Stimulated activated naive CD8-positive, alpha-beta T cell treated with anti-CD3 and anti-CD28 coated beads, Interleukin-15, Interleukin-2, amounts not matched to agents 100 ng/mL and 50 ng/mL, for 24 hours (primary cell): ENCODE data around the gene CYP21A2.

Source experiments
- H3K27ac Mint-ChIP-seq: one replicate; pipeline ENCODE4 v1.8.0; 2021; ENCODE audit warnings: mild to moderate bottlenecking, mixed read lengths
- H3K27me3 Mint-ChIP-seq: one replicate; pipeline ENCODE4 v1.8.0; 2021; ENCODE audit warnings: mixed read lengths
- H3K36me3 Mint-ChIP-seq: one replicate; pipeline ENCODE4 v1.8.0; 2021; ENCODE audit warnings: low read depth, mixed read lengths
- H3K4me1 Mint-ChIP-seq: one replicate; pipeline ENCODE4 v1.8.0; 2021; ENCODE audit warnings: low read depth, mixed read lengths
- H3K4me3 Mint-ChIP-seq: one replicate; pipeline ENCODE4 v1.8.0; 2021; ENCODE audit warnings: mild to moderate bottlenecking, mixed read lengths
- H3K9me3 Mint-ChIP-seq: one replicate; pipeline ENCODE4 v1.8.0; 2021; ENCODE audit warnings: mixed read lengths

CYP21A2 gene

DNA sequence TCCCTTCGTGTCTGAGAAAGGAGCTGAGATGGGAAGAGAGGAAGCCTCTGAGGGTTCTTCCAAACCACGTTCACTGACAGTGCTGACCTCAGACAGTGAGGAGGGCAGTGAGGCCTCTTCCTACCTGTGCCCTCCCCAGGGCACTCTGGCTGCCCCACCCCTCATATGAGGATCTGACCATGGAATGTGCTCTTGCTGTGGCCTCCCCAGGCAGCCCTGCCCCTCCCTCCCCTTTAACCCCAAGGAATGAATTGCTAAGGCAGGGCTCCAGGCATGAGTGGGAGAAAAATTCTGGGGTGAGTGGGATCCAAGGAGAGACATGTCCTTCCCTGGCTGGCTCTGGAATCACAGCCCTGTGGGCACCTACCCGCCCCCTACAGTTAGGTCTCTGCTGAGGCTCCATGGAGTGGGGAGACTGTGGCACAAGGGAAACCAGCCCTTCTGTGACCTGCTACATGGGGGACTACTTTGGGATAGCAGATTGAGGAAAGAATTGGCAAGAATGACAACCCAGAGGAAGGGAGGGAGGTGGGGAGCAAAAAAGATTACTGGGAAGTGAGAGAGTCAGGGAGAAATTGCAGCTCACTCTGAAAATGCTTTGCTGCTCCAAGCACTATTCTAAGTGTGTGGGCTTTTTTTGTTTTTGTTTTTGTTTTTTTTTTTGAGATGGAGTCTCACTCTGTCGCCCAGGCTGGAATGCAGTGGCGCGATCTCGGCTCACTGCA is 41.5 kb downstream of the CYP21A2 start:
- no peaks in the 10 kb centered on the region for H3K9me3 Mint-ChIP-seq
- no peak overlapping the region for H3K4me3 Mint-ChIP-seq
- no peak overlapping the region for H3K27ac Mint-ChIP-seq
- H3K4me1 Mint-ChIP-seq: no peaks in the 10 kb centered on the region
- peaks cover 21% of the 10 kb centered on the region for H3K27me3 Mint-ChIP-seq
- H3K36me3 Mint-ChIP-seq: no peaks in the 10 kb centered on the region

DNA sequence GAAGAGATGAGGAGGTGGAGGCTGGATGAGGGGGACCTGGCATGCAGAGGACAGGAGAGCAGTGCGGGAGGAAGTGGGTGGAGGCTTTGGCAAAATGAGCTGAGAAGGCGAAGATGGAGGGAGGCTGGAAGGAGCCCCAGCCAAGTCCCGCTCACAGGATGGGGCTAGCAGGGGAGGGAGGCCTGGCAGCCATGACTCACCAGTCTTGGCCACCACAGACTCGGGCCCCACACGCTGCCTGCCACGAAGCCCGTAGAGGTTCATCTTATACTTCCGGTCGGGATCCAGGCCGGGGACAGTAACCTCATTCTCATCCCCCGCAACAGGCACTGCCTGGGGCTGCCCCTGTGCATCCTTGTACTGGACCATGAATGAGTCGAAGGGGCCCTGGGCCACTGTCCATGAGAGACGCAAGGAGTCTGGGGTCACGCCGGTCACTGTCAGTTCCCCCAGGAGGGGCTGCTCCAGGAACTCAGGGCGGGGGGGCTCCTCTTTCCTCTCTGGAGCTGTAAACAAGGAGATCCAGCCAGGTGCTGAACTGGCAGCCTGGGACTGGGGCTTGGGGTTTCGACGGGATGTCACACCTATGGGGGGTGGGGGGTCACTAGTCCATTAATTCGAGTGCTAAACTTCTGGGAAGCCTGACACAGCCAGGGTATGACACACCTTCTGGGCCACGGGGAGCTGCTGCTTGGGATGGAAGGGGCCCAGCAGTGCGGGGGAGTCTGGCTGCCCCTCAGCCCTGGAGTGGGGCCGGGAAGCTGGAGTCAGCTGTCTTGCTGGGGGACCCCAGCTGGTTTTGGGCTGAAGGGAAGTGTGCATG is 43.2 kb downstream of the CYP21A2 start:
- H3K36me3 Mint-ChIP-seq: no peaks in the 10 kb centered on the region
- H3K4me3 Mint-ChIP-seq: no peak overlapping the region
- H3K27ac Mint-ChIP-seq: no peak overlapping the region
- H3K27me3 Mint-ChIP-seq: peaks cover 34% of the 10 kb centered on the region
- no peaks in the 10 kb centered on the region for H3K9me3 Mint-ChIP-seq
- H3K4me1 Mint-ChIP-seq: peaks cover 5% of the 10 kb centered on the region

DNA sequence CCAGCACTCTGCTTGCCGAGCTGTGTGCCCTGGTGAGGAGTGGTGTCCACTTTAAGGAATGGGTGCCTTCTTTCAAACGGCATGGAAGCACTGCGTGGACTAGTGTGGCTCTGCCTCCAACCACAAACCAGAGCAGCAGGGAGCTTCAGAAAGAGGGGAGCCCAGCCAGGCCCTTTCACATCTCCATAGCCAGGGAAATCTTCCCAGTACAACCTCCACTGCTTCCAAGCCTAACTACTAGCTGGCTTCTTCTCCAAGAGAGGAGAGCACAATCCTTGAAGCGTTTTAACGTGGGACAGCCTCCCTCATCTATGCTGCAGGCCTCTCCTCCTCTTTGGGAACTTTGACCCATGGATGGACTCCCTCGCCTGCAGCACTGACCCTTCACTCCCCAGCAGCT is 44.3 kb downstream of the CYP21A2 start:
- peaks cover 41% of the 10 kb centered on the region for H3K27me3 Mint-ChIP-seq
- peaks cover 13% of the 10 kb centered on the region for H3K4me1 Mint-ChIP-seq
- no peaks in the 10 kb centered on the region for H3K9me3 Mint-ChIP-seq
- no peak overlapping the region for H3K27ac Mint-ChIP-seq
- no peak overlapping the region for H3K4me3 Mint-ChIP-seq
- no peaks in the 10 kb centered on the region for H3K36me3 Mint-ChIP-seq

DNA sequence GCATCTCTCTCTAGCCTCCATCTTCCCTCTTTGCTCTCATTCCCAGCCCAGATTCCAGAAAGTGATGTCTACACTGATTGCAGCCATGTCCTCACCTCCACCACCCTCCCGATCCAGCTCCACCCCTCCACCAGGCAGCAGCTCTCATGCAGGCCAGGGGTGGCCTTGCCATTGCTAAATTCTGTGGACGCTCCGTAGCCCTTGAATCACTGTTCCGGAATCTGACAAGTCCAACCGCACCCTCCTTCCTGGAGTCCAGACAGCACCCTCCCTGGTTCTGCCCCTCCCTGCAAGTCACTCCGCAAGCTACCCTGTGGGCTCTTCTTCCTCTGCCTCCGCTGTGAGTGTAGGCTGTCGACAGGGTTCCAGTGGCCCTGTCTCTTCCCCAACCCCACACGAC is 44.7 kb downstream of the CYP21A2 start:
- no peaks in the 10 kb centered on the region for H3K36me3 Mint-ChIP-seq
- peaks cover 41% of the 10 kb centered on the region for H3K27me3 Mint-ChIP-seq

DNA sequence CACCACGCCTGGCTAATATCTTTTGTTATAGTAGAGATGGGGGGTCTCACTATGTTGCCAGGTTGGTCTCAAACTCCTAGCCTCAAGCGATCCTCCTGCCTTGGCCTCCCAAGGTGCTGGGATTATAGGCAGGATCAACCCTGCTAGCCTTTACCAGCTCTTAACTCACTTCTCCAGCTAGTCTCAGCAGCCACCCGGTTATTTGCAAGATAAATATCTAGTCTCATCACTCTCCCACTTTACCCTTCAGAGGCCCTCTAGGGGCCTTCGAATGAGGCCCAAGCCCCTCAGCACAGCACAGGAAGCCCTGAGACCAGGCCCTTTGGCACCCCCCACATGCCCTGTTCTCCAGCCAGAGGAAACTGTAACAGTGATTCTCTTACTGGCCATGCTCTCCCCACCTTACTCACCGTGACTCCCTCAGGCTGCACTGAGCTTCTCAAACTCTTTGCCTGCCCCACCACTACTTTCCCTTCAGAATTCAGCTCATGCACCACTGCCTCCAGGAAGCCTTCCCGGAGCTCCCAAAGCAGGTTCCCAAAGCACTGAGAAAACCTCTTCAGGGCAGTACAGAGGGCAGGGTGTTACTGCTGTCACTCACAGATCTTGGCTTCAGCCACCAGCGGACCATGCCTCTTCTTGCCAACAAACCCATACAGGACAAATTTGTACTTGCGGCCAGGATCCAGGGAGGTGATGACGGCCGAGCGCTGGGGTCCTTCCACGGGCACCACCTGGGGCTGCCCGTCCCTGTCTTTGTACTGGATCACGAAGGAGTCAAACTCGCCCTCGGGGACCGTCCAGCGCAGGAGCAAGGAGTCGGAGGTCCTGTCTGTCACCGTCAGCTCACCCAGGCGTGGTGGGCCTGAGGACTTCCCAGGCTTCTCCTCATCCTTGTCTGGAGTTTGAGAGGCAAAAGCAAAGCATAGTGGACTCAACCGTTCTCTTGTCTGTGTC is 45.9 kb downstream of the CYP21A2 start:
- Mint-ChIP-seq H3K4me3 (no peak overlapping the region), H3K4me1 (peaks cover 13% of the 10 kb centered on the region), H3K36me3 (no peaks in the 10 kb centered on the region), H3K27me3 (peaks cover 49% of the 10 kb centered on the region), H3K27ac (no peak overlapping the region), H3K9me3 (no peaks in the 10 kb centered on the region)

More for the DNA sequence above, 44.7 kb downstream of the CYP21A2 start:
- peaks cover 13% of the 10 kb centered on the region for H3K4me1 Mint-ChIP-seq
- no peak overlapping the region for H3K27ac Mint-ChIP-seq
- no peaks in the 10 kb centered on the region for H3K9me3 Mint-ChIP-seq
- H3K4me3 Mint-ChIP-seq: no peak overlapping the region

DNA sequence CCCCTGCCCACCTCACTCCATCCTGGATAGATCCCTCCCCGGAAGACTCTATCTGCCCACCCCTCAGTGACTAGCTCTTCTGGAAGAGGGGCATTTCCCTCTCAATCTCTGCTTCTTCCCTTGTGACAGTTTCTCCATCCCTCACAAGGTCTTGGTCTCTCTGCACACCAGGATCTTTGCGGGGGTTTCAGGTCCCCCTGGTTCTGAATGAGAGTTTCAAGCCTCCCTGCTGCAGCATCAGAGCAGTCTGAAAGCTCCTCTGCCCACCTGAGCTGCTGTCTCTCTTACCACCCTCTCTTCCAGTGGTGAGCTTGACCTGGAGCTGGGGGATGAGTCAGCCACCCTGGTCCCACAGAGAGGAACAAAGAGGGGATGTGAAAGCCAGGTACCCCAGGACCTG is 46.6 kb downstream of the CYP21A2 start:
- Mint-ChIP-seq H3K9me3 (no peaks in the 10 kb centered on the region), H3K4me3 (no peak overlapping the region), H3K27ac (no peak overlapping the region), H3K27me3 (peaks cover 54% of the 10 kb centered on the region), H3K4me1 (peaks cover 13% of the 10 kb centered on the region), H3K36me3 (no peaks in the 10 kb centered on the region)

DNA sequence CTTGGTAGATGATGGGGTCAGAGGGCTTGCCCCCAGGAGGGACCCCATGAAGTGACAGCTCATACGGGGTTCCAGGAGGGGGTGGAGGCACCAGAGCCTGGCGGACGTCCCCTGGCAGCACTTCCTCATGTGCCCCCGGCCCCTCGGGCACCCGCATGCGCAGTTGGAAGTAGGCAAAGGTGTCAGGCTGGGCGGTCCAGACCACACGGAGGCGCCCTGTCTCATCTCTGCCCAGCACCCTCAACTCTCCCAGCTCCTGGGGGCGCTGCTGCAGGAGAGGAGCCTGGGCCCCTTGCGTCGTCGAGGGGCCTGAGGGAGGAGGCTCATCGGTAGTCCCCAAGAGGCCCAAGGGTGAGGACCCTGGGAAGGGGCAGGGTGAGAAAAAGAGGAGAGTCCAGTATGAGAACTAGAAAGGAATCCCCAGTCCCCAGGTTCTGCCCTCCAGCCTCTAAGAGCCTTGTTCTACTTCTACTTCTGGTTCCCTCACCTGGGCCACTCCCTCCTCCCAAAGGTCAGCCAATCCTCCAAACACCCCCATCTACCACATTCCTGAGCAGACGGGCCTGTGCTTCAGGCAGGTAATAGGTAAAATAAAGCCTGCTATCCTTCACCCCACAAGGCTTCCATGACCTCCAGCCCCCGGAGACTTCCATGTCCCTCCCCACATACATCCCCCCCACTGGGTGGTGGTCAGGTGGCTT is 47.7 kb downstream of the CYP21A2 start:
- H3K4me3 Mint-ChIP-seq: no peak overlapping the region
- H3K9me3 Mint-ChIP-seq: no peaks in the 10 kb centered on the region
- peaks cover 13% of the 10 kb centered on the region for H3K4me1 Mint-ChIP-seq
- no peaks in the 10 kb centered on the region for H3K36me3 Mint-ChIP-seq
- H3K27ac Mint-ChIP-seq: no peak overlapping the region
- peaks cover 58% of the 10 kb centered on the region for H3K27me3 Mint-ChIP-seq

DNA sequence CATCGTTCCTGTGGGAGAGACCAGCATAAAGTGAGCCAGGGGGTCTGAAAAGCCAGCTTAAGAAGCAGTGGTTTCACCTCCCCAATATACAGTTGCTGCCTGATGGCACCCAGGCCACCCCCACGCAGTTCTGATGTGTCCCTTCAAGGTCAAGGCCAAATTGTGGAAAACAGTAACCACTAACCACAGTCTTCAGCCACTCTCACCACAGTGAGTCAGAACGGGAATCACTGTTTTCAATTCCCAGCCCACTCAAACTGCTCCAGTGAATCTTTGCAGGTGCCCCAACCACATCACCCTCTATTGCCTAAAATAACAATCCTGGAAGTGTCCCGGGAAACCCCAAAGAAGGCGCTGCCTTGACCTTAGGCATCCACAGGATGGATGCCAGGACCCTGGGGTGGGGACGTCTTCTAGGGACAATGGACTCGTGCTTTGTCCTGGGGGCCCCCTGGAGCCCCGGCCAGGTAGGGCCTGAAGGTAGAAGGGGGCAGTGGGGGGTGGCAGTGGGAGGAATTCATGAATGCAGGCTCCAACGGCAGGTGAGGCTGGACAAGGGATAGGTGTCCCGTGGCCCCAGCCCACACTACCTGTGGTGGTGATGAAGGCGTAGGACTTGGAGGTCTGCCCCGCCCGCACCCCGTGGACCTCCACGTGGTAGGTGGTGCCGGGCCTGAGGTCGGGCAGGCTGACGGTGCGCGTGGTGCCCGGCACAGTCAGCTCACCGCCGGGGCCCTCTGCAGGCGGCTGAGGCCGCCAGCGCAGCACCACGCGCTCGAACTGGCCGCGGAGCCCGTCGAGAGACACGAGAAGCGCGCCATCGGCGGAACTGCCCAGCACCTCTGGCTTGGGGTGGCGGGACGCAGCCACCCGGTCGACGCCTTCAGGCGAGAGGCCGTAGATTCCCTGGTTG is 48.7 kb downstream of the CYP21A2 start:
- peak overlapping the region; percentile 76 for H3K27ac Mint-ChIP-seq
- H3K36me3 Mint-ChIP-seq: no peaks in the 10 kb centered on the region

DNA sequence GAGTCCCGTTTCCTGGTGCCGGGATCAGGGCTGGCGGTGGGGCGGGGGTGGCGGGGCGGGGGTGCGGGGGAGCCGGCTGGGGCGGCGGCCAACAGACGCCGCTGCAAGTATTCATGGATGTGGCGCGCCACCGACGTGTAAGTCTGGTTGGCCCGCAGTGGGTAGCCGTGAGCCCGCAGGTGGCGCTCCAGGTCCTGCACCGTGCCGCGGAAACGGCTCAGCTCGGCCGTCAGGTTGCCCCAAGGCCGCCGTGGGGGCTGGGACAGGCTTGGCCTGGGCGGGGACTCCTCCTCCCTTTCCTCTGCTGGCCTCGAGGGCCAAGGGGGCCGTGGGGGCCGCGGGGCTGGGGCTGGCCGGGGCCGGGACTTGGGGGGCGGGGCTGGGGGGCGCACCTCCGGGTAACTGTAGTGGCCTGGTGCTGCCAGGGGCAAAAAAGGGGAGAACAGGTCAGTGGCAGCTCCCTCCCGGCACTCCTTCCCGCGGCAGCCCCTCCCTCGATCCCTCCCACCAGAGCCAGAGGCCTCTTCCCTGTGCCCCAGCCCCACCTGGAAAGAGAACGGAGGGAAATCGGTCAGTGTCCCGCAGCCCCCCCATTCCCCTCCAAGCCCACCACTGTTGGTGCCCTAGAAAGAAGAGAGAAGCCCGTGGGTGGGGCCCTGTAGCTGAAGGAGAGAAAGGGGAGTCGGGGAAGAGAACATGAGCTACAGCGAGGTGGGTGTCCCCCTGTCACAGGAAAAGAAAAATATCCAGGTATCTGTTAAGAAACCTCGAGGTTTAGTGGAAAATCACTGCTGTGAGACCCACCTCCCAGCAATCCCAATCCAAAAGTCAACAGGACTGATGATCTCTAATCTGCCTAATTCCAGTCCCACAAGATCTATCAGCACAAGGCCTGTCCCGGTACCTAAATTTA is 49.6 kb downstream of the CYP21A2 start:
- Mint-ChIP-seq H3K27ac (no peak overlapping the region), H3K4me3 (no peak overlapping the region), H3K27me3 (peaks cover 63% of the 10 kb centered on the region), H3K4me1 (peaks cover 13% of the 10 kb centered on the region), H3K36me3 (no peaks in the 10 kb centered on the region), H3K9me3 (no peaks in the 10 kb centered on the region)

More for the DNA sequence above, 48.7 kb downstream of the CYP21A2 start:
- Mint-ChIP-seq H3K9me3 (no peaks in the 10 kb centered on the region), H3K4me1 (peaks cover 13% of the 10 kb centered on the region), H3K4me3 (peak overlapping the region; percentile 51), H3K27me3 (peaks cover 60% of the 10 kb centered on the region)

DNA sequence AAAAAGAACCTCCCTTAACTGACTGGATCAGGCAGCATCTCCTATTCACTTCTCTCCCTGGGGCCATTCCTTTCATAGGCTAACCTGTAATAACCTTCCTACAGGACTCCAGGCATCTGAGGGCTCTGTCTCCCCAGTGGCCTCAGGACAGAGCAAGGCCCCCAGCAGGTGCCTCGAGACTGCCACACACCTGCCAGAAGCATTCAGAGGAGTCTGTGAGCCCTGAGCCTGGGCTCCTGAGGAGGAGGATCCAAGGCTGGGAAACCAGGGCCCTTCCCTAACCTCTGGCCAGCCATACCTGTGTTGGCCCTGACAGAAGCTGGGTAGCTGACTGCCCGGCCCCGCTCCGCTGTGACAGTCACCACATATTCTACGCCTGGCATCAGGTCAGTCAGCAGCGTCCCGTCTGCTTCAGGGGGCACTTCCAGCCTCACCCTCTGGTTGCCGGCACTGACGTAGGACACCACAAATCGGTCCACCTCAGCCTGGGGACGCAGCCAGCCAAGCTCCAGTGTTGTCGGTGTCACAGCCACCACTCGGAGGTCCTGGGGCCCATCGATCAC is 50.4 kb downstream of the CYP21A2 start:
- Mint-ChIP-seq H3K4me3 (no peak overlapping the region), H3K4me1 (peaks cover 13% of the 10 kb centered on the region), H3K36me3 (no peaks in the 10 kb centered on the region), H3K27ac (no peak overlapping the region), H3K9me3 (no peaks in the 10 kb centered on the region), H3K27me3 (peaks cover 59% of the 10 kb centered on the region)

DNA sequence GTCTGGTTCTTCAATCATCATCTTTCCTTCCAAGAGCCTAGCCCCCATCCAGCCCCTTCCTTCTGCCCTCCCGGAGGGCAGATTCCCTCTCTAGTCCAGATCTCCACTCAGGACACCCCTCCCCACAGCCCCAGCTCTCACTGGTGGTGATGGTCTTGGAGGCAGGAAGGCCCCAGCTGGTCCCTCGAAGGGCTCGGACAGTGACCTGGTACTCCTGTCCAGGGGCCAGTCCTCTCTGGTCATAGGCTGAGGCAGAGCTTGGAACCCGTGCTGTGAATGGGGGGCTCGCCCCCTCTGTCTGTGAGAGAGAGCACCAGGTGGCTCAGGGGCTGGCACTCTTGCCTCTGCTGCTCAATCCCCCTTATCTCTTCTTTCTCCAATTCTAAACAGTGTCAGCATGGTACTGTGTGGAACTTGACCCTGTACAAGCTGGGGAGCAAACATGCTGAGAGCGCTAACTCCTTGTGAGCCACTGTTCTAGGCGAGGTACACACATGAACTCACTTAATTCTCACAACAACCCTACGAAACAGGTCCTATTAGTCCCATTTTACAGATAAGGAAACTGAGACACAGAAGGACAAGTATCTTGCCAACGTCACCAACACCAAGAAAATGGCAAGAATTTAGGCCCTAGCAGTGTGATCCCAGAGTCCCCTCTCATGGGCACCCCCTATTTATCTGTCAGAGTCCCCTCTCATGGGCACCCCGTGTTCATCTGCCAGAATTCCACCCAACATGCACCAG is 51.0 kb downstream of the CYP21A2 start:
- peaks cover 13% of the 10 kb centered on the region for H3K4me1 Mint-ChIP-seq
- H3K9me3 Mint-ChIP-seq: no peaks in the 10 kb centered on the region
- H3K27ac Mint-ChIP-seq: no peak overlapping the region
- peaks cover 55% of the 10 kb centered on the region for H3K27me3 Mint-ChIP-seq
- H3K4me3 Mint-ChIP-seq: no peak overlapping the region
- H3K36me3 Mint-ChIP-seq: no peaks in the 10 kb centered on the region
